ENCODE results near the gene RNF17.

RNF17 gene

GRCh38 chr13:24875566-24875965 is 111.6 kb downstream of the RNF17 start:
- no peaks in the 10 kb centered on the region for H3K36me3 Mint-ChIP-seq (ENCODE audit: insufficient read depth)
- no peak overlapping the region for H3K4me3 Mint-ChIP-seq
- no peak overlapping the region for H3K27ac Mint-ChIP-seq (ENCODE audit: low read depth)
- H3K4me1 Mint-ChIP-seq, result no peaks in the 10 kb centered on the region
- ATAC-seq (replicated peaks; ENCODE audit: extremely low read depth, poor library complexity, severe bottlenecking) (no peak), DNase-seq (ENCODE audit: low spot score in 2 of 2) (no peak)
- H3K9me3 Mint-ChIP-seq, result no peaks in the 10 kb centered on the region
- H3K27me3 Mint-ChIP-seq, result peaks cover 53% of the 10 kb centered on the region

GRCh38 chr13:24877531-24877930 is 113.6 kb downstream of the RNF17 start:
- ATAC-seq (replicated peaks; ENCODE audit: extremely low read depth, poor library complexity, severe bottlenecking), result no peak
- no peak overlapping the region for H3K27ac Mint-ChIP-seq (ENCODE audit: low read depth)

GRCh38 chr13:24878340-24878739 is 114.4 kb downstream of the RNF17 start:
- no peak for DNase-seq (ENCODE audit: low spot score in 2 of 2)
- H3K36me3 Mint-ChIP-seq (ENCODE audit: insufficient read depth), result no peaks in the 10 kb centered on the region
- no peak for ATAC-seq (replicated peaks; ENCODE audit: extremely low read depth, poor library complexity, severe bottlenecking)
- no peaks in the 10 kb centered on the region for H3K9me3 Mint-ChIP-seq
- no peak overlapping the region for H3K4me3 Mint-ChIP-seq
- H3K27me3 Mint-ChIP-seq, result peaks cover 27% of the 10 kb centered on the region
- no peak overlapping the region for H3K27ac Mint-ChIP-seq (ENCODE audit: low read depth)
- H3K4me1 Mint-ChIP-seq, result no peaks in the 10 kb centered on the region

More at GRCh38 chr13:24877531-24877930, 113.6 kb downstream of the RNF17 start:
- Mint-ChIP-seq H3K36me3 (ENCODE audit: insufficient read depth) (no peaks in the 10 kb centered on the region), H3K9me3 (no peaks in the 10 kb centered on the region), H3K4me1 (no peaks in the 10 kb centered on the region), H3K4me3 (no peak overlapping the region), H3K27me3 (peaks cover 34% of the 10 kb centered on the region)
- no peak for DNase-seq (ENCODE audit: low spot score in 2 of 2)

GRCh38 chr13:24882665-24883064 is 118.7 kb downstream of the RNF17 start:
- H3K4me3 Mint-ChIP-seq, result no peak overlapping the region
- no peaks in the 10 kb centered on the region for H3K27me3 Mint-ChIP-seq
- ATAC-seq (replicated peaks; ENCODE audit: extremely low read depth, poor library complexity, severe bottlenecking), result no peak
- DNase-seq (ENCODE audit: low spot score in 2 of 2), result no peak
- H3K9me3 Mint-ChIP-seq, result no peaks in the 10 kb centered on the region
- H3K36me3 Mint-ChIP-seq (ENCODE audit: insufficient read depth), result peaks cover 5% of the 10 kb centered on the region
- no peaks in the 10 kb centered on the region for H3K4me1 Mint-ChIP-seq
- no peak overlapping the region for H3K27ac Mint-ChIP-seq (ENCODE audit: low read depth)

GRCh38 chr13:24887759-24888158 is 123.8 kb downstream of the RNF17 start:
- no peak for ATAC-seq (replicated peaks; ENCODE audit: extremely low read depth, poor library complexity, severe bottlenecking)
- Mint-ChIP-seq H3K4me3 (no peak overlapping the region), H3K4me1 (no peaks in the 10 kb centered on the region), H3K27me3 (no peaks in the 10 kb centered on the region), H3K36me3 (ENCODE audit: insufficient read depth) (peaks cover 5% of the 10 kb centered on the region), H3K27ac (ENCODE audit: low read depth) (no peak overlapping the region), H3K9me3 (no peaks in the 10 kb centered on the region)
- DNase-seq (ENCODE audit: low spot score in 2 of 2), result no peak

- H3K36me3 Mint-ChIP-seq (ENCODE audit: insufficient read depth), result peaks cover 5% of the 10 kb centered on the region
- DNase-seq (ENCODE audit: low spot score in 2 of 2) (no peak), ATAC-seq (replicated peaks; ENCODE audit: extremely low read depth, poor library complexity, severe bottlenecking) (no peak)
- H3K4me1 Mint-ChIP-seq, result no peaks in the 10 kb centered on the region
- no peaks in the 10 kb centered on the region for H3K9me3 Mint-ChIP-seq
- H3K27me3 Mint-ChIP-seq, result no peaks in the 10 kb centered on the region
- H3K27ac Mint-ChIP-seq (ENCODE audit: low read depth), result no peak overlapping the region
- no peak overlapping the region for H3K4me3 Mint-ChIP-seq
Measured at GRCh38 chr13:24888291-24888931, 124.4 kb downstream of the RNF17 start.

GRCh38 chr13:24890256-24890655 is 126.3 kb downstream of the RNF17 start:
- ATAC-seq (replicated peaks; ENCODE audit: extremely low read depth, poor library complexity, severe bottlenecking), result no peak
- no peak for DNase-seq (ENCODE audit: low spot score in 2 of 2)
- no peaks in the 10 kb centered on the region for H3K4me1 Mint-ChIP-seq
- no peak overlapping the region for H3K4me3 Mint-ChIP-seq
- no peaks in the 10 kb centered on the region for H3K27me3 Mint-ChIP-seq
- no peaks in the 10 kb centered on the region for H3K9me3 Mint-ChIP-seq
- no peak overlapping the region for H3K27ac Mint-ChIP-seq (ENCODE audit: low read depth)
- peaks cover 2% of the 10 kb centered on the region for H3K36me3 Mint-ChIP-seq (ENCODE audit: insufficient read depth)

GRCh38 chr13:24891476-24892108 is 127.6 kb downstream of the RNF17 start:
- no peak overlapping the region for H3K4me3 Mint-ChIP-seq
- H3K27me3 Mint-ChIP-seq, result no peaks in the 10 kb centered on the region
- peaks cover 2% of the 10 kb centered on the region for H3K36me3 Mint-ChIP-seq (ENCODE audit: insufficient read depth)
- no peaks in the 10 kb centered on the region for H3K4me1 Mint-ChIP-seq
- H3K27ac Mint-ChIP-seq (ENCODE audit: low read depth), result no peak overlapping the region
- H3K9me3 Mint-ChIP-seq, result no peaks in the 10 kb centered on the region
- DNase-seq (ENCODE audit: low spot score in 2 of 2) (no peak), ATAC-seq (replicated peaks; ENCODE audit: extremely low read depth, poor library complexity, severe bottlenecking) (no peak)

GRCh38 chr13:24892829-24893228 is 128.9 kb downstream of the RNF17 start:
- DNase-seq (ENCODE audit: low spot score in 2 of 2) (no peak), ATAC-seq (replicated peaks; ENCODE audit: extremely low read depth, poor library complexity, severe bottlenecking) (no peak)
- Mint-ChIP-seq H3K4me1 (no peaks in the 10 kb centered on the region), H3K4me3 (no peak overlapping the region), H3K9me3 (no peaks in the 10 kb centered on the region), H3K27ac (ENCODE audit: low read depth) (no peak overlapping the region), H3K27me3 (no peaks in the 10 kb centered on the region), H3K36me3 (ENCODE audit: insufficient read depth) (peaks cover 2% of the 10 kb centered on the region)

GRCh38 chr13:24893863-24894262 is 129.9 kb downstream of the RNF17 start:
- Mint-ChIP-seq H3K27ac (ENCODE audit: low read depth) (no peak overlapping the region), H3K9me3 (no peaks in the 10 kb centered on the region), H3K27me3 (no peaks in the 10 kb centered on the region), H3K36me3 (ENCODE audit: insufficient read depth) (peaks cover 4% of the 10 kb centered on the region), H3K4me3 (no peak overlapping the region), H3K4me1 (no peaks in the 10 kb centered on the region)
- ATAC-seq (replicated peaks; ENCODE audit: extremely low read depth, poor library complexity, severe bottlenecking) (no peak), DNase-seq (ENCODE audit: low spot score in 2 of 2) (no peak)

GRCh38 chr13:24894277-24894971 is 130.5 kb downstream of the RNF17 start:
- H3K27ac Mint-ChIP-seq (ENCODE audit: low read depth), result no peak overlapping the region
- H3K36me3 Mint-ChIP-seq (ENCODE audit: insufficient read depth), result peaks cover 4% of the 10 kb centered on the region
- no peaks in the 10 kb centered on the region for H3K27me3 Mint-ChIP-seq
- H3K9me3 Mint-ChIP-seq, result no peaks in the 10 kb centered on the region
- H3K4me1 Mint-ChIP-seq, result no peaks in the 10 kb centered on the region
- H3K4me3 Mint-ChIP-seq, result no peak overlapping the region
- DNase-seq (ENCODE audit: low spot score in 2 of 2) (no peak), ATAC-seq (replicated peaks; ENCODE audit: extremely low read depth, poor library complexity, severe bottlenecking) (no peak)

GRCh38 chr13:24894972-24895300 is 131.0 kb downstream of the RNF17 start:
- H3K9me3 Mint-ChIP-seq, result no peaks in the 10 kb centered on the region
- no peak overlapping the region for H3K27ac Mint-ChIP-seq (ENCODE audit: low read depth)
- no peaks in the 10 kb centered on the region for H3K4me1 Mint-ChIP-seq
- H3K36me3 Mint-ChIP-seq (ENCODE audit: insufficient read depth), result peaks cover 4% of the 10 kb centered on the region
- no peak for ATAC-seq (replicated peaks; ENCODE audit: extremely low read depth, poor library complexity, severe bottlenecking)
- H3K4me3 Mint-ChIP-seq, result no peak overlapping the region
- DNase-seq (ENCODE audit: low spot score in 2 of 2), result no peak
- H3K27me3 Mint-ChIP-seq, result no peaks in the 10 kb centered on the region

GRCh38 chr13:24896061-24896460 is 132.1 kb downstream of the RNF17 start:
- H3K36me3 Mint-ChIP-seq (ENCODE audit: insufficient read depth), result peaks cover 4% of the 10 kb centered on the region
- H3K4me1 Mint-ChIP-seq, result no peaks in the 10 kb centered on the region
- H3K4me3 Mint-ChIP-seq, result no peak overlapping the region
- ATAC-seq (replicated peaks; ENCODE audit: extremely low read depth, poor library complexity, severe bottlenecking), result no peak
- H3K9me3 Mint-ChIP-seq, result no peaks in the 10 kb centered on the region
- no peak overlapping the region for H3K27ac Mint-ChIP-seq (ENCODE audit: low read depth)
- no peak for DNase-seq (ENCODE audit: low spot score in 2 of 2)
- H3K27me3 Mint-ChIP-seq, result no peaks in the 10 kb centered on the region

Data from central memory CD8-positive, alpha-beta T cell (primary cell).